ENCODE data around the gene STEAP1. TPM values are rescaled to one million over a fixed set of nuclear protein-coding genes. Genes with fewer than 3 reads are reported as not detected.
"Not testable (repeated sequence)": the region's sequence is repeated elsewhere in the genome, so short reads cannot be mapped to it uniquely, and the experiment has no call there.

The STEAP1 gene
- total RNA-seq, 1 donor from 2014 or later = 1.2 TPM

- intact Hi-C loops (cut with micrococcal nuclease) = not testable (repeated sequence)
Observed at GRCh38 chr7:90149428-90149827, 4.8 kb upstream of the STEAP1 start.

GRCh38 chr7:90151884-90152283 lies 2.4 kb upstream of the STEAP1 start:
- H3K4me1 ChIP-seq; intact Hi-C loops (cut with micrococcal nuclease); DNase-seq; H3K9me3 ChIP-seq (replicated peaks); H3K4me3 ChIP-seq; H3K27ac ChIP-seq (replicated peaks); H3K36me3 ChIP-seq; H3K27me3 ChIP-seq (ENCODE audit: low read depth): not testable (repeated sequence)

More at GRCh38 chr7:90149428-90149827, 4.8 kb upstream of the STEAP1 start:
- H3K4me3 ChIP-seq; DNase-seq; H3K4me1 ChIP-seq; H3K27me3 ChIP-seq (ENCODE audit: low read depth); H3K36me3 ChIP-seq; H3K27ac ChIP-seq (replicated peaks); H3K9me3 ChIP-seq (replicated peaks): not testable (repeated sequence)
- TF ChIP-seq CTCF (IDR thresholded peaks at IDR 0.05; ENCODE audit: borderline replicate concordance) = peak; percentile 49

GRCh38 chr7:90152642-90153253 lies 1.5 kb upstream of the STEAP1 start:
- intact Hi-C loops (cut with micrococcal nuclease); DNase-seq; H3K4me3 ChIP-seq; H3K4me1 ChIP-seq; H3K36me3 ChIP-seq; H3K27ac ChIP-seq (replicated peaks); H3K27me3 ChIP-seq (ENCODE audit: low read depth); H3K9me3 ChIP-seq (replicated peaks): not testable (repeated sequence)
- TF ChIP-seq CTCF (IDR thresholded peaks at IDR 0.05; ENCODE audit: borderline replicate concordance) = peak; percentile 65

- intact Hi-C loops (cut with micrococcal nuclease) = loop anchor here (5.0 kb wide), 2 partner anchors 107 to 272 kb away; no protein-coding TSS in a partner anchor
- TF ChIP-seq CTCF (IDR thresholded peaks at IDR 0.05; ENCODE audit: borderline replicate concordance) = no peak
Observed at GRCh38 chr7:90155206-90155605, 937 bp downstream of the STEAP1 start.

GRCh38 chr7:90157331-90157730 lies 3.1 kb downstream of the STEAP1 start:
- not testable (repeated sequence) for H3K27ac ChIP-seq (replicated peaks); H3K36me3 ChIP-seq; H3K27me3 ChIP-seq (ENCODE audit: low read depth); DNase-seq; H3K4me3 ChIP-seq; H3K4me1 ChIP-seq; H3K9me3 ChIP-seq (replicated peaks)
- intact Hi-C loops (cut with micrococcal nuclease) = loop anchor here (5.0 kb wide), 2 partner anchors 105 to 270 kb away; no protein-coding TSS in a partner anchor

More at GRCh38 chr7:90155206-90155605, 937 bp downstream of the STEAP1 start:
- Histone ChIP-seq H3K4me3 (no peak overlapping the region), H3K9me3 (replicated peaks) (no peaks in the 10 kb centered on the region), H3K27me3 (ENCODE audit: low read depth) (no peaks in the 10 kb centered on the region), H3K27ac (replicated peaks) (no peak overlapping the region), H3K36me3 (no peaks in the 10 kb centered on the region), H3K4me1 (peaks cover 8% of the 10 kb centered on the region)
- DNase-seq = no peak

GRCh38 chr7:90157761-90158350 lies 3.6 kb downstream of the STEAP1 start:
- DNase-seq; H3K4me3 ChIP-seq; H3K9me3 ChIP-seq (replicated peaks); H3K27ac ChIP-seq (replicated peaks); H3K36me3 ChIP-seq; H3K4me1 ChIP-seq; H3K27me3 ChIP-seq (ENCODE audit: low read depth): not testable (repeated sequence)
- intact Hi-C loops (cut with micrococcal nuclease) = loop anchor here (5.0 kb wide), 2 partner anchors 104 to 269 kb away; no protein-coding TSS in a partner anchor

DNA sequence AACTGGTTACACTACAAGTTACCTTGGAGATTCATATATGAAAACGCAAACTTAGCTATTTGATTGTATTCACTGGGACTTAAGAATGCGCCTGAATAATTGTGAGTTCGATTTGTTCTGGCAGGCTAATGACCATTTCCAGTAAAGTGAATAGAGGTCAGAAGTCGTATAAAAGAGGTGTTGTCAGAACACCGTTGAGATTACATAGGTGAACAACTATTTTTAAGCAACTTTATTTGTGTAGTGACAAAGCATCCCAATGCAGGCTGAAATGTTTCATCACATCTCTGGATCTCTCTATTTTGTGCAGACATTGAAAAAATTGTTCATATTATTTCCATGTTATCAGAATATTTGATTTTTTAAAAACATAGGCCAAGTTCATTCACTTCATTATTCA lies 9.3 kb downstream of the STEAP1 start:
- intact Hi-C loops (cut with micrococcal nuclease) = no loop called here
- no peak for DNase-seq
- Histone ChIP-seq H3K4me3 (no peak overlapping the region), H3K27ac (replicated peaks) (no peak overlapping the region), H3K4me1 (no peaks in the 10 kb centered on the region), H3K9me3 (replicated peaks) (no peaks in the 10 kb centered on the region), H3K36me3 (no peaks in the 10 kb centered on the region), H3K27me3 (ENCODE audit: low read depth) (no peaks in the 10 kb centered on the region)
- TF ChIP-seq CTCF (IDR thresholded peaks at IDR 0.05; ENCODE audit: borderline replicate concordance) = no peak
